GM03348 (cell line): ENCODE measurements around the gene CLDN5.

Experiments
- DNase-seq: peaks from one replicate; pipeline ENCODE4 v3.0.0; 2012; ENCODE audit warnings: low spot score

The CLDN5 gene

DNA sequence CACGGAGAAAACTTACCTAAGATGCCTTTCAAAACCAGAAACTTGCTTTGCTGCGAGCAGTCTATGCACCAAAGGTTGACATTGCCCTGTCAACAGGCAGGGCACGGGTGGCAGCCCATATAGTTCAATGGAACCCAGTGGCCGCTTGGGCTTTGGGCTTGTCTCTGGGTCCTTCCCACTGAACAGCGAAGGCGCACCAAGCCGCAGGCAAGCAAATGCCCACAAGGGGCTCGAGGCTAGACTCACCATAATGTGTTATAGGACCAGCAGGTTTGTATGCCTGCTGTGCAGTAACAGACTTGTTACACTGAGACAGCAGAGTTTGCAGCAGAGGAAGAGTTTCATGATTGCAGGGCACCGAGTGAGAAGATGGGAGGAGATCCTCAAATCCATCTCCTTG lies 20.3 kb downstream of the CLDN5 start:
- DNase-seq: no peak

DNA sequence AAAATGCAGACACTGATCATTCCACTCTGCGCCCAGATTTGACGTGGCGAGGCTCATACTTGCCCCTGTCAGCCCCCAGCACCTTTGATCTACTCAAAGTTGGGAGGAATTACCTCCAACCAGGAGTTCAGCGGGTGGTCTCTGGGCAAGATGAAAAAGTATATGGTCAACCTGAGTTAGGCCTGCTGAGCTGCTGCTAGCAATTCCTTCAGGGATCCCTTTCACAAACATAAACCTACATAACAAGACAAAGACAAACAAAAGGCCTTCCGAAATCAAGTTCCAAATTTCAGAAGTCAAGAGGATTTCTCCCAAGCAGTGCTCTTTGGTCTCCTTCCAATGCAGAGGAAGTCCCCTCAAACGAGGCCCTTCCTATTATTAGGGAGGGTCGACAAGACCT lies 20.8 kb downstream of the CLDN5 start:
- no peak for DNase-seq

DNA sequence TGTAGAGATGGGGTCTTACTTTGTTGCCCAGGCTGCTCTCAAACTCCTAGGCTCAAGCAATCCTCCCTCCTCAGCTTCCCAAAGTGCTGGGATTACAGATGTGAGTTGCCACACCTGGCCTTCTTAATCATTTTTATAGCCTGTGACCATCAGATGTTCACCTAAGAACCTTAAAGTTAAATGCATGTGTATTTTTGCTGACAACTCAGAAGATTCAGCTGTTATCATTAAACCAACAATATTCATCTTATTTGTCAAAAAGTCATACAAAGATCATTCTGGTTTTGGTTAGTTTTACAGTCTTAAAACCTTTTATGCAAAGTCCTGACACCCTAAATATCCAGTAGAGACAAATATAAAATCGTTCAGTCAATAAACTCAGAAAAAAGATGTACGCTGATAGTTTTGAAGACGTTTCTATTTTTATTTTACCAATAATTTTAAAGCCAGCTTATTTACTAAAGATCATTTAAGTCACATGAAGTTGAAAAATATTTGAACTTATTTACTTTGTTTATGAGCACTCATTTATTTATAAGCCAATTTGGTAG lies 22.2 kb downstream of the CLDN5 start:
- no peak for DNase-seq

GRCh38 chr22:19499880-19500242 lies 24.3 kb downstream of the CLDN5 start:
- no peak for DNase-seq

DNA sequence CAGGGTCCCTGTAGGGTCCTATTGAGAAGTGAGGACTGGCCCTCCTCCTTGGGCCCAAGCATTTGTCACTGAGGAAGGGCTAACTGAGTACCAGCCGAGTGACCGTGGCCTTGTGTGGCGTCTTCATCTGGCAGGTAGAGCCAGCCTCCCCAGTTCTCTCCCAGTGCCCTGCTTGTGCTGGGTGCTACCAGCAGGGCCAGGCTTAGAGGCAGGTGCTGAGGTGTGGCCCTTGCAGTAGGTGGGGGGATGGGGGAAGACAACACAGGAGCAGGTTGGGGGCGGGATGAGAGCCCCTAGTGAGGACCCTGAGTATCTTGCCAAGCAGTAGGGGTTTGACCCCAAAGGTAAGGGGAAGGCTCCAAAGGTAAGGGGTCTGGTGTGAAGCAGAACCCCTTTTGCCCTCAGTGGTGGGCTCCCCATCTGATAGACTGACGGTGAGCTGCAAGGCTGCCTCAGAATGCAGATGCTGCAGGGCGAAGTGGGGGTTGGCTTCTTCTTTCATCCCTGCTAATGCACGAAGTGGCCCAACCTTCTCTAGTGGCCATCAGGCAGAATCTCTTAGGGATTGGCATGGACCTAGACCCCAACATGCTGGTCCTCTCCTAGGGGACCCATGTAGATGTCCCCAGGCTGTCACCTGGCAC lies 24.9 kb downstream of the CLDN5 start:
- DNase-seq: no peak

- DNase-seq: no peak
Observed at GRCh38 chr22:19498866-19499190, 25.4 kb downstream of the CLDN5 start.

DNA sequence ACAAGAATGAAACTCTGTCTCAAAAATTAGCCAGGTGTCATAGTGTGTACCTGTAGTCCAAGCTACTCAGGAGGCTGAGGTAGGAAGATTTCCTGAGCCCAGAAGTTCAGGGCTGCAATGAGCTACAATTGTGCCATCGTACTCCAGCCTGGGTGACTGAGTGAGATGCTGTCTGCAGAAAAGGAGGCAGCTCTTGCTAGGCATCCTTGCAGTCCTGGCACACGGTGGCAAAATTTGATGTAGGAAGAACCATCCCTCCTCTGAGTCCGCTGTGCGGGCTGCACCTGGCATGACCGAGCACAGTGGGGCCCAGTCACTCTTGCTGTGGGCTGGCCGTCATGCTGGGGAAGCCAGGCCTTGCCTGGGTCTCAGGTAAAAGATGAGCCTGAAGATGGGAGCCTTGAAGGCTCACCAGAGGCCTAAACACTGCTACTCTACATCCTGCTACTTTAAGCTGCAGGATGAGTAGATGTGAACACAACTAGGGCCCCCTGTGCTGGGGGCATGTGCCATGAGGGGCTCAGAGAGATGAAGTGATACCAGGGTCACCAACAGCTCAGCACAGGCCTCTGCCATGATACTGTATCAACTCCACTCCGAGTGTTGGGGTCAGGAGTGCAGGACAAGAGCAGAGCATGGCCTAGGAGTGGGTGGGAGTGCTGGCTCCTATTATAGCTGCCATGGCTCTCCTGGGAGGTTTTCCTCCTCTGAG lies 25.9 kb downstream of the CLDN5 start:
- no peak for DNase-seq

GRCh38 chr22:19497245-19497644 lies 27.0 kb downstream of the CLDN5 start:
- peak; percentile 47 for DNase-seq

- DNase-seq: no peak
Observed at GRCh38 chr22:19496324-19496630, 27.9 kb downstream of the CLDN5 start.

GRCh38 chr22:19495562-19496323 lies 28.5 kb downstream of the CLDN5 start:
- no peak for DNase-seq

DNA sequence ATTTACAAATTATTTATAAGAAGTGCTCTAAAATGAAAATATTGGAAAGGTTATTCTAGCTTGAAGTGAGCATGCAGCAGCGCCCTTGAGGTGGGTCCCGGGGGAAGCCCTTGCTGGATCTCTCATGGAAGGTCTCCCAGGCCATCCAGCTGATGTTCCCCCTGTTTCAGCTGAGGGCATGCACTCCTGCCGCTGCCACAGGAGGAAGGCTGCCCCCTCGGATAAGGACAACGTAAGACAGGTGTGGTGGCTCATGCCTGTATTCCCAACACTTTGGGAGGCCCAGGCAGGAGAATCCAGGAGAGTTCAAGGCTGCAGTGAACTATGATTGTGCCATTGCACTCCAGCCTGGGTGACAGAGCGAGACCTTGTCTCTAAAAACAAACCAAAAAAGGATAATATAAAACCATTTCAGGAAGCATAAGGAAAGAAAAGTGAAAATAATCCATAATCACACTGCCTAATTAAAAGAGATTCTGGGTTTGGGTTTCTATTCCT lies 29.5 kb downstream of the CLDN5 start:
- no peak for DNase-seq

- DNase-seq: no peak
Observed at GRCh38 chr22:19494001-19494560, 30.1 kb downstream of the CLDN5 start.

DNA sequence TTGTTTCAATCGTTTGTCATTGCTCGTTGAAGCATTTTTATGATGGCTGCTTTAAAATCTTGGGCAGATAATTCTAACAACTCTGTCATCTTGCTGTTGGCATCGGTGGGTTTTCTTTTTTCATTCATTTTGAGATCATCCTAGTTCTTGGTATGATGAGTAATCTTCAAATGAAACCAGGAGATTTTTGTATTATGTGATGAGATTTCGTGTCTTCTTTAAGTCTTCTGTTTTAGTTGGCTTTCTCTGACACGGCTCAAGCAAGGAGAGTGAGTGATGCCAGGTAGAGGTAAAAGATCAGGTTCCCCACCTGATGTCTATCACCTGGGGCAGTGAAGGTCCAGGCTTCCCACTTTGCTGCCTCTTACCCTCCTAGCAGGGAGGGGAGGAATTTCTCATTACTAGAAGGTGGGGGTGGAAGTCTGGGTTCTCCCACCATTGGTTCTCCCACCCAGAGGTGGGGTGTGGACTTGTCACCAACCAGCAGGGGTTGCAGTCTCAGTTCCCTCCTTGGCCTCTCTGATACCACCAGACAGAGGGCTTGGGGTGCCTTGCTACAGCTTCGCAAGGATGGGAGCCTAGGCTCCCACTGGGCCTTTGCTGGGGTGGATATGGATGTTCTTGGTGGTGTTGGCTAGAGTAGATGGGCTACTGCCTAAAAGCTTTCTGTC lies 31.6 kb downstream of the CLDN5 start:
- DNase-seq: no peak

DNA sequence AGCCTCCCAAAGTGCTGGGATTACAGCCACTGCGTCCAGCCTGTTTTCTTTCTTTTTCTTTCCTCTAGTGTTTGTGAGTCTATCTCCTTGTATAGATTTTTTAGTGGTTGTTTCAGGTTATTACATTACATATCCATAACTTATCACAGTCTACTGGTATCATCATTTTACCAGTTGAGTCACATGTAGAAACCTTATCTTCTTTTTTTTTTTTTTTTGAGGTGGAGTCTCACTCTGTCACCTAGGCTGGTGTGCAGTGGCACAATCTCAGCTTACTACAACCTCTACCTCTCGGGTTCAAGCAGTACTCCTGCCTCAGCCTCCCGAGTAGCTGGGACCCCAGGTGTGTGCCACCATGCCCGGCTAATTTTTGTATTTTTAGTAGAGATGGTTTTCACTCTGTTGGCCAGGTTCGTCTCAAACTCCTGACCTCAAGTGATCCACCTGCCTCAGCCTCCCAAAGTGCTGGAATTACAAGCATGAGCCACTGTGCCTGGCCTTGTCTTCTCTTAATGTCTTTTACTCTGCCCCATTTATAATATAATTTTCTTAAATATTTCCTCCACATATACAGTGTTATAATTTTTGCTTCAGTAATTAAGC lies 33.5 kb downstream of the CLDN5 start:
- DNase-seq: no peak

- peak; percentile 58 for DNase-seq
Observed at GRCh38 chr22:19488884-19489843, 35.0 kb downstream of the CLDN5 start.

- no peak for DNase-seq
Observed at GRCh38 chr22:19488285-19488684, 35.9 kb downstream of the CLDN5 start.

GRCh38 chr22:19483481-19484244 lies 40.5 kb downstream of the CLDN5 start:
- DNase-seq: no peak

DNA sequence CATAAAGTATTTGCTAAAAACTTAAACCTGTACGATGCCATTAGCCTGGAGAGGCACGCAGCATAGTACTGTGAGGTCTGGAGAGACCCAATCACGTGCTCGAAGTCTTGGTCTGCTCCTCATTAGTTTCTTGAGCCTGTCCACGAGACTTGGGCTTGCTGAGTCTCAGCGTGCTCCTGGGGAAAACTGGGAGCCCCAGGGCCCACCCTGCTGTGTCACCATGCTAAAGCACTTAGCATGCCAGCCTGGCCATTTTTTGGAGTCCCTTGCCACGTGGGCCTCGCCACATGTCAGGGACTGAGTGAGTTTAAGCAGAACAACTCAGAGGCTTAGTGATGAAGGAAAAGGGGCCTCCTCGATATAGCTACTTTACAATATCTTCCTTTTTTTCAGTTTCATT lies 41.9 kb downstream of the CLDN5 start:
- DNase-seq: no peak

DNA sequence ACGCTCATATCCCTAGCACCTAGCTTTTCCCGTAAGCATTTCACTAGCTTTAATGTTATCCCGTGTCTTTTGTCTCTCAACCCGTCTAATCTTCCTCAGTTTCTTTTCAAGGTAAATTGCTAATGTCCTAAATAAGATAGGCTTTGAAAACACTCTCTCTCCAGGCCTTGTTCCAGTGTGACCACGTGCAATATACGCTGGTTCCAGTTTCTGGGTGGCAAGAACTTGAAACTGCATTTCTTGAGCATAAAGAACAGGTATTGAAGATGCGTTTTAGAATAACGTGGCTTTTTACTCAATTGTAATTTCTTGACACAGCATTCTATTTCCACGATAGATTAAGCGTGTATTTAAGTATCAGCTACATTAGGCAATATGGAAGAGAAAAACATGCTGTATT lies 43.4 kb downstream of the CLDN5 start:
- DNase-seq: no peak

GRCh38 chr22:19480173-19480568 lies 44.0 kb downstream of the CLDN5 start:
- DNase-seq: no peak
